Small intestine (tissue), 7 donors: Measurements from ENCODE around the gene BLOC1S5. TPM values are rescaled to one million over a fixed set of nuclear protein-coding genes. Genes with fewer than 3 reads are reported as not detected.

Experiments used
- DNase-seq, 2 donors: peaks; one replicate each; pipeline versions ENCODE4 v3.0.0 to v3.0.0-alpha.2; 2013
- FAIRE-seq: peaks from 2 replicates; lab custom pipeline; 2012; peaks lifted over from hg19 to GRCh38; lab: Jason Lieb, UNC
- H3K27ac ChIP-seq, 3 donors: one replicate each; pipeline ENCODE4 v1.5.1; 2013; ENCODE audit warnings: low read length in 2 of 3, mild to moderate bottlenecking in 2 of 3, control low read depth in 1 of 3, inconsistent platforms in 1 of 3, low read depth in 1 of 3, moderate library complexity in 1 of 3
- H3K27me3 ChIP-seq, 3 donors: one replicate each; pipeline ENCODE4 v1.6.1; 2013; ENCODE audit warnings: low read length in 3 of 3, inconsistent platforms in 1 of 3; ENCODE audit not compliant: control insufficient read depth in 3 of 3, insufficient read depth in 3 of 3
- H3K36me3 ChIP-seq, 3 donors: one replicate each; pipeline ENCODE4 v1.6.1; 2013; ENCODE audit warnings: low read length in 3 of 3, inconsistent platforms in 1 of 3, low read depth in 1 of 3, mild to moderate bottlenecking in 1 of 3, moderate library complexity in 1 of 3; ENCODE audit not compliant: control insufficient read depth in 3 of 3, insufficient read depth in 2 of 3
- H3K4me1 ChIP-seq, 3 donors: one replicate each; pipeline ENCODE4 v1.6.1; 2013; ENCODE audit warnings: low read length in 2 of 3, inconsistent platforms in 1 of 3, low read depth in 1 of 3, mild to moderate bottlenecking in 1 of 3, moderate library complexity in 1 of 3; ENCODE audit not compliant: control insufficient read depth in 3 of 3, insufficient read depth in 2 of 3
- H3K4me3 ChIP-seq, 3 donors: one replicate each; pipeline ENCODE4 v1.5.1; 2013; ENCODE audit warnings: low read length in 3 of 3, control low read depth in 1 of 3, inconsistent platforms in 1 of 3, low read depth in 1 of 3, mild to moderate bottlenecking in 1 of 3, moderate library complexity in 1 of 3
- H3K9me3 ChIP-seq, 2 donors: one replicate each; pipeline ENCODE4 v1.6.1; 2013; ENCODE audit warnings: low read depth in 1 of 2, low read length in 1 of 2; ENCODE audit not compliant: control insufficient read depth in 2 of 2, insufficient read depth in 1 of 2
- WGBS, 3 donors: extraction: QIAGEN DNeasy Blood & Tissue Kit; methylation state at CpG; one replicate each; pipeline ENCODE4 v1.1.7; 2013; 5-methylcytosine and 5-hydroxymethylcytosine counted together
- polyA plus RNA-seq, 4 donors: library from polyadenylated mRNA; stranded (reverse) in 3 of 4; unstranded in 1 of 4; fragments of 200-250 nt in 3 of 4; fragments of 120-200 nt in 1 of 4; gene quantifications; one replicate each; pipeline versions ENCODE4 v1.2.1 to v1.2.3, GENCODE V29; 2013
- donor health status: healthy with polysubstance abuse.
- donor health status: control.
- donor health status: control.
- donor health status: Bipolar disorder and iron deficiency.
- donor health status: healthy.

The BLOC1S5 gene
- polyA plus RNA-seq, 4 donors, result 3.2 to 14.2 (median 8.5) TPM

DNA sequence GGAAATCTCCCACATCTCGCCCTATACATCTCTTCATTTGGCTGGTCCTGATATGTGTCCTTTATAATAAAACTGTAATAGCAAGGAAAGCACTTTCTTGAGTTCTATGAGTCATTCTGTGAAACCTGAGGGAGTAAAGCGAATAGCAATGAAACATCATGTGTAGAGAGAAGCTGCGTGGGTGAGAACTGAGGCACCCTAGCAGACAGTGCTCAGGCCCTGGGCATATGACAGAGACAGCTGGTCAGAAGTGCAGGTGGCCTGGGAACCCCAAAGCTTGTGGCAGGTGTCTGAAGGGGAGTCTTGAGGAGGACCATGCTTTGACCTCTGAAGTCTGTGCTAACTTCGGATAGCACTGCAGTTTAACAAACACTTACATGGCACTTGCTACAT is 1.3 kb upstream of the BLOC1S5 start:
- no peak for FAIRE-seq
- Histone ChIP-seq H3K4me3 (no peak overlapping the region), H3K4me1 (peaks cover 2 to 9% (median 5%) of the 10 kb centered on the region in 3 donors), H3K9me3 (no peaks in the 10 kb centered on the region), H3K27me3 (no peaks in the 10 kb centered on the region), H3K27ac (peak overlapping the region in 1 of 3 donors; percentile 87), H3K36me3 (no peaks in the 10 kb centered on the region)
- 76 to 83% (median 79%) methylated on average over 4 of the region's 4 CpGs for WGBS, 3 donors
- no peak for DNase-seq

DNA sequence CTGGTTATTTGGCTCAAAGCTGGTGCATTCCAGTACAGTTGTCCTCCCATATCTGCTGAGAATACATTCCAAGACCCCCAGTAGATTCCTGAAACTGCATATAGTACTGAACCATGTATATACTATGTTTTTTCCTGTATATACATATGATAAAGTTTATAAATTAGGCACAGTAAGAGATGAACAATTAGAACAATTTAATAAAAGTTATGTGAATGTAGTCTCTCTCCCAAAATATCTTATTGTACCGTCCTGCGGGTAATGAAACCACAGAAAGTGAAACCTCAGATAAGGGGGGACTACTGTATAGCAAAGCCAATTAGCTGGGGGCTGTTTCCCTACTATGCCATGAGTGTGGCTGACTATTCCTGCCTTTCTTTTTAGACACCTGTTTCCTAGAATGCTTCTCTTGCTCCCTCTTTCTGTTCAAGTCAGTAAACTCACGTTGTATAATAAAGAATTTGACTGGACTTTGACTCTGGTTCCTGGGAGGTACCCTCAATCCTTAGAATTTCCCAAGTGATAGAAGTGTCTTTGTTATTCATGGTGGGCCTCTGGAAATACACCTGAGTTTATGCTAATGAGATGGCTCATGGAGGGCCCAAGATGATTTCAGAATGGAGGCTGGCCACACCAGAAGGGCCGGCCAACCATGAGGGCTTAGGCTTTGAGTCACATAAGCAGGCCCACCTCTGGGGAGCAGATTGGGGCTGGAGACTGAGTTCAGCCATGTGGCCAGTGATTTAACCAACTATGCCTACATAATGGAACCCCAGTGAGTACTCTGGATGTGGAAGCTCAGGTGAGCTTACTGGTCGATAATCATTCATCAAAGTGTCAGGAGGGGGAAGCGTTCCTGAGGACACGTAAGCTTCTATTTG is 689 bp upstream of the BLOC1S5 start:
- no peaks in the 10 kb centered on the region for H3K9me3 ChIP-seq
- DNase-seq, result peak; percentile 42 to 83
- peak overlapping the region; percentile 84 to 93 (median 87) for H3K27ac ChIP-seq
- FAIRE-seq, result no peak
- no peaks in the 10 kb centered on the region for H3K27me3 ChIP-seq
- 54 to 62% (median 57%) methylated on average over 7 of the region's 7 CpGs for WGBS, 3 donors
- H3K36me3 ChIP-seq, result peaks cover 0 to 2% (median 0%) of the 10 kb centered on the region in 3 donors
- peaks cover 2 to 9% (median 5%) of the 10 kb centered on the region in 3 donors for H3K4me1 ChIP-seq
- peak overlapping the region in 2 of 3 donors; percentile 84 to 98 for H3K4me3 ChIP-seq

DNA sequence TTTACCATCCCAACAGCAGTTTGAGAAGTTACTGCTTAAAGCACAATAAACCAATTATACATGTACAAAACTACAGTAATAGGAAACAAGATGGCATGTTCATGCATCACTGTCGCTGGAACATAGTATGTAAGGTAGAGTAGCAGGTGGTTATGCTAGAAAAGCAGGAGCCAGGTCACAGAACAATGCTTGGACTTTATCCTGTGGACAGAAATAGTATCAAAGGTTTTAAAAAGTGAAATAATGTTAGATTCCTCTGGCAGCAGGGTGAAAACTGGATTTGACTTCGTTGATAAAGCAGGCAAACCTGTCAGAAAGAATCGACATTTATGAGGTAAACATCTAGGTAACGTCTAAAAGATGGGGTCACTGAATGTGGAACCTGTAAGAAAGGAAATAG is 2.5 kb downstream of the BLOC1S5 start:
- DNase-seq (no peak), FAIRE-seq (no peak)
- Histone ChIP-seq H3K4me1 (peaks cover 2 to 9% (median 5%) of the 10 kb centered on the region in 3 donors), H3K9me3 (no peaks in the 10 kb centered on the region), H3K27me3 (no peaks in the 10 kb centered on the region), H3K4me3 (no peak overlapping the region), H3K27ac (no peak overlapping the region), H3K36me3 (peaks cover 0 to 7% (median 1%) of the 10 kb centered on the region in 3 donors)
- 52 to 80% (median 65%) methylated on average over 4 of the region's 4 CpGs for WGBS, 3 donors

GRCh38 chr6:8060346-8060745 is 3.8 kb downstream of the BLOC1S5 start:
- Histone ChIP-seq H3K4me3 (no peak overlapping the region), H3K4me1 (peaks cover 2 to 5% (median 4%) of the 10 kb centered on the region in 3 donors), H3K9me3 (no peaks in the 10 kb centered on the region), H3K36me3 (peaks cover 0 to 7% (median 1%) of the 10 kb centered on the region in 3 donors), H3K27me3 (no peaks in the 10 kb centered on the region), H3K27ac (no peak overlapping the region)
- DNase-seq (no peak), FAIRE-seq (no peak)
- 57 to 79% (median 67%) methylated on average over 3 of the region's 3 CpGs for WGBS, 3 donors

GRCh38 chr6:8059129-8059528 is 5.1 kb downstream of the BLOC1S5 start:
- Histone ChIP-seq H3K4me1 (no peaks in the 10 kb centered on the region), H3K4me3 (no peak overlapping the region), H3K27me3 (no peaks in the 10 kb centered on the region), H3K27ac (no peak overlapping the region), H3K36me3 (peaks cover 0 to 12% (median 1%) of the 10 kb centered on the region in 3 donors), H3K9me3 (no peaks in the 10 kb centered on the region)
- DNase-seq (no peak), FAIRE-seq (no peak)

GRCh38 chr6:8057793-8058192 is 6.4 kb downstream of the BLOC1S5 start:
- FAIRE-seq, result no peak
- peaks cover 0 to 12% (median 1%) of the 10 kb centered on the region in 3 donors for H3K36me3 ChIP-seq
- H3K4me1 ChIP-seq, result no peaks in the 10 kb centered on the region
- no peak overlapping the region for H3K27ac ChIP-seq
- no peak for DNase-seq
- no peaks in the 10 kb centered on the region for H3K9me3 ChIP-seq
- 80 to 92% (median 86%) methylated on average over 3 of the region's 3 CpGs for WGBS, 3 donors
- no peaks in the 10 kb centered on the region for H3K27me3 ChIP-seq
- no peak overlapping the region for H3K4me3 ChIP-seq

- Histone ChIP-seq H3K27ac (no peak overlapping the region), H3K27me3 (no peaks in the 10 kb centered on the region), H3K36me3 (peaks cover 0 to 16% (median 1%) of the 10 kb centered on the region in 3 donors), H3K4me3 (no peak overlapping the region), H3K4me1 (no peaks in the 10 kb centered on the region), H3K9me3 (no peaks in the 10 kb centered on the region)
- DNase-seq, result no peak
- no peak for FAIRE-seq
- 82 to 95% (median 93%) methylated on average over 4 of the region's 4 CpGs for WGBS, 3 donors
These were observed 6.9 kb downstream of the BLOC1S5 start for GRCh38 chr6:8057263-8057662.

GRCh38 chr6:8054276-8054675 is 9.9 kb downstream of the BLOC1S5 start:
- Histone ChIP-seq H3K27me3 (no peaks in the 10 kb centered on the region), H3K9me3 (no peaks in the 10 kb centered on the region), H3K4me3 (no peak overlapping the region), H3K36me3 (peaks cover 0 to 19% (median 1%) of the 10 kb centered on the region in 3 donors), H3K27ac (no peak overlapping the region), H3K4me1 (no peaks in the 10 kb centered on the region)
- WGBS, 3 donors, result 94 to 98% (median 94%) methylated on average over 2 of the region's 2 CpGs
- no peak for DNase-seq
- FAIRE-seq, result no peak
